Measurements from ENCODE around the gene DCUN1D1.

The DCUN1D1 gene

GRCh38 chr3:182892226-182892625 is 88.1 kb downstream of the DCUN1D1 start:
- DNase-seq (ENCODE audit: low read depth, low spot score): no peak

- no peak for DNase-seq (ENCODE audit: low read depth, low spot score)
These were observed 89.0 kb downstream of the DCUN1D1 start for GRCh38 chr3:182891364-182891763.

- DNase-seq (ENCODE audit: low read depth, low spot score): no peak
These were observed 90.2 kb downstream of the DCUN1D1 start for GRCh38 chr3:182889948-182890629.

Measured in iPS DF 19.7 (cell line).